Measurements from ENCODE around the gene PROKR2. TPM values are rescaled to one million over a fixed set of nuclear protein-coding genes. Genes with fewer than 3 reads are reported as not detected.

PROKR2 gene
- total RNA-seq (2021; fragmentation: NEBNext Ultra II Directional; extraction: Animal tissue kit (Norgen Biotek cat#: 25700)), result not detected
- long read RNA-seq, result 0 reads

- H3K9me3 Mint-ChIP-seq, result no peaks in the 10 kb centered on the region
- H3K27me3 Mint-ChIP-seq (ENCODE audit: insufficient read depth), result peaks cover 22% of the 10 kb centered on the region
- DNase-seq, result no peak
- H3K4me1 Mint-ChIP-seq (ENCODE audit: low read depth), result no peaks in the 10 kb centered on the region
- H3K36me3 Mint-ChIP-seq (ENCODE audit: low read depth), result no peaks in the 10 kb centered on the region
- no peak within 1 kb of the TSS for H3K4me3 Mint-ChIP-seq
- H3K27ac Mint-ChIP-seq, result no peak within 1 kb of the TSS
- TF ChIP-seq, protein P1, sequence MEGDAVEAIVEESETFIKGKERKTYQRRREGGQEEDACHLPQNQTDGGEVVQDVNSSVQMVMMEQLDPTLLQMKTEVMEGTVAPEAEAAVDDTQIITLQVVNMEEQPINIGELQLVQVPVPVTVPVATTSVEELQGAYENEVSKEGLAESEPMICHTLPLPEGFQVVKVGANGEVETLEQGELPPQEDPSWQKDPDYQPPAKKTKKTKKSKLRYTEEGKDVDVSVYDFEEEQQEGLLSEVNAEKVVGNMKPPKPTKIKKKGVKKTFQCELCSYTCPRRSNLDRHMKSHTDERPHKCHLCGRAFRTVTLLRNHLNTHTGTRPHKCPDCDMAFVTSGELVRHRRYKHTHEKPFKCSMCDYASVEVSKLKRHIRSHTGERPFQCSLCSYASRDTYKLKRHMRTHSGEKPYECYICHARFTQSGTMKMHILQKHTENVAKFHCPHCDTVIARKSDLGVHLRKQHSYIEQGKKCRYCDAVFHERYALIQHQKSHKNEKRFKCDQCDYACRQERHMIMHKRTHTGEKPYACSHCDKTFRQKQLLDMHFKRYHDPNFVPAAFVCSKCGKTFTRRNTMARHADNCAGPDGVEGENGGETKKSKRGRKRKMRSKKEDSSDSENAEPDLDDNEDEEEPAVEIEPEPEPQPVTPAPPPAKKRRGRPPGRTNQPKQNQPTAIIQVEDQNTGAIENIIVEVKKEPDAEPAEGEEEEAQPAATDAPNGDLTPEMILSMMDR (IDR thresholded peaks at IDR 0.05), result no peak
These were observed at the start of gene PROKR2 for GRCh38 chr20:5316188-5317158. Gene PROKR2 (minus strand): TSS chr20:5316954. CDS start chr20:5314369, 2,585 bp downstream.

- Mint-ChIP-seq H3K36me3 (ENCODE audit: low read depth) (peaks cover 5% of the 10 kb centered on the region; the same call in 1 of the 2 replicates), H3K4me1 (ENCODE audit: low read depth) (peaks cover 17% of the 10 kb centered on the region), H3K9me3 (peaks cover 28% of the 10 kb centered on the region), H3K27me3 (ENCODE audit: insufficient read depth) (peaks cover 7% of the 10 kb centered on the region), H3K4me3 (no peak overlapping the region), H3K27ac (no peak overlapping the region)
- DNase-seq, result peak; percentile 3
- TF ChIP-seq, protein P1 (IDR thresholded peaks at IDR 0.05), result no peak
These were observed 48.3 kb upstream of the PROKR2 start for GRCh38 chr20:5364997-5365597.

- peak overlapping the region; percentile 22; the same call in 1 of the 2 replicates for H3K4me3 Mint-ChIP-seq
- peaks cover 28% of the 10 kb centered on the region for H3K9me3 Mint-ChIP-seq
- DNase-seq, result no peak
- H3K4me1 Mint-ChIP-seq (ENCODE audit: low read depth), result peaks cover 17% of the 10 kb centered on the region
- TF ChIP-seq, protein P1 (IDR thresholded peaks at IDR 0.05), result no peak
- H3K36me3 Mint-ChIP-seq (ENCODE audit: low read depth), result peaks cover 5% of the 10 kb centered on the region; the same call in 1 of the 2 replicates
- peaks cover 10% of the 10 kb centered on the region for H3K27me3 Mint-ChIP-seq (ENCODE audit: insufficient read depth)
- no peak overlapping the region for H3K27ac Mint-ChIP-seq
These were observed 47.5 kb upstream of the PROKR2 start for GRCh38 chr20:5364136-5364821.

DNA sequence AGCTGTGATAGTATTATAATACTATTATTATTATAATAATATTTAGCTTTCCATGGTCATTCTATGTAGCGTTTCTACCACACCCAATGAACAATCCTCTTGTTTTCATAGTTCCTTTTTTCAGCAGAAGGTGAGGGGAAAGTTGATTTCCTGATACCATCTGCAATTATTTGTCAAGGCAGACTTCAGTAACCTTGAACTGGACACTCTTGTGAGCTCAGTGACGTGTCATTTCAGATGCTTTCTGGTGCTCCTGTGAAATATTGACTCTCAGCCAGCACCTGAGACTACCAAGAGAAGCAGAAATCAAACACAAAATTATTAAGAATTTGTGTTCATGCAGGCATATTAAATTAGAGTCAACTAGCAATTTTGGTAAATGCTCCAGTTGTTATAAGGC is 46.0 kb upstream of the PROKR2 start:
- H3K27me3 Mint-ChIP-seq (ENCODE audit: insufficient read depth), result peaks cover 8% of the 10 kb centered on the region
- peaks cover 5% of the 10 kb centered on the region; the same call in 1 of the 2 replicates for H3K36me3 Mint-ChIP-seq (ENCODE audit: low read depth)
- no peak overlapping the region for H3K27ac Mint-ChIP-seq
- TF ChIP-seq, protein P1 (IDR thresholded peaks at IDR 0.05), result no peak
- H3K4me3 Mint-ChIP-seq, result no peak overlapping the region
- DNase-seq, result no peak
- peaks cover 17% of the 10 kb centered on the region for H3K4me1 Mint-ChIP-seq (ENCODE audit: low read depth)
- peaks cover 28% of the 10 kb centered on the region for H3K9me3 Mint-ChIP-seq

- TF ChIP-seq, protein P1 (IDR thresholded peaks at IDR 0.05), result no peak
- Mint-ChIP-seq H3K27ac (no peak overlapping the region), H3K4me1 (ENCODE audit: low read depth) (peaks cover 17% of the 10 kb centered on the region), H3K4me3 (no peak overlapping the region), H3K36me3 (ENCODE audit: low read depth) (peaks cover 5% of the 10 kb centered on the region; the same call in 1 of the 2 replicates), H3K27me3 (ENCODE audit: insufficient read depth) (peaks cover 5% of the 10 kb centered on the region), H3K9me3 (peaks cover 17% of the 10 kb centered on the region)
- DNase-seq, result no peak
These were observed 44.4 kb upstream of the PROKR2 start for GRCh38 chr20:5361176-5361575.

Measured in HFFc6 (cell line).